Measurements from ENCODE around the gene ATG7. TPM values are rescaled to one million over a fixed set of nuclear protein-coding genes. Genes with fewer than 3 reads are reported as not detected.

The ATG7 gene
- total RNA-seq, 1 experiment from 2014 or later: 29.3 TPM

- Histone ChIP-seq H3K36me3 (ENCODE audit: control insufficient read depth in 1 of 2, insufficient read depth in 2 of 2, low read length in 2 of 2) (peaks cover 12 to 17% of the 10 kb centered on the region in 2 experiments; a peak in 2 of 4 replicates), H3K27me3 (ENCODE audit: insufficient read depth, low read length) (no peaks in the 10 kb centered on the region), H3K9ac (ENCODE audit: low read length) (no peak overlapping the region), H3K4me3 (replicated peaks in 1 of 2; ENCODE audit: low read depth in 1 of 2, low read length in 2 of 2) (no peak overlapping the region), H2AFZ (ENCODE audit: low read depth, low read length, poor library complexity, severe bottlenecking) (no peak overlapping the region), H3K4me1 (ENCODE audit: control insufficient read depth in 1 of 2, insufficient read depth in 2 of 2, low read length in 2 of 2) (no peaks in the 10 kb centered on the region), H4K20me1 (ENCODE audit: insufficient read depth) (no peaks in the 10 kb centered on the region), H3K9me3 (ENCODE audit: control insufficient read depth in 1 of 2, insufficient read depth in 1 of 2, low read depth in 1 of 2, low read length in 2 of 2) (no peaks in the 10 kb centered on the region), H3K4me2 (ENCODE audit: low read length) (no peak overlapping the region), H3K27ac (ENCODE audit: low read depth, low read length) (no peak overlapping the region), H3K9me2 (ENCODE audit: insufficient read depth) (no peaks in the 10 kb centered on the region), H3K79me2 (ENCODE audit: insufficient read depth, low read length) (no peaks in the 10 kb centered on the region)
- no peak for TF ChIP-seq YY1 (IDR thresholded peaks at IDR 0.05; ENCODE audit: extremely low read depth, insufficient replicate concordance, low read depth, low read length)
- TF ChIP-seq, protein P1, sequence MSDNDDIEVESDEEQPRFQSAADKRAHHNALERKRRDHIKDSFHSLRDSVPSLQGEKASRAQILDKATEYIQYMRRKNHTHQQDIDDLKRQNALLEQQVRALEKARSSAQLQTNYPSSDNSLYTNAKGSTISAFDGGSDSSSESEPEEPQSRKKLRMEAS (IDR thresholded peaks at IDR 0.05): no peak
- no peak for TF ChIP-seq ELF1 (IDR thresholded peaks at IDR 0.05; ENCODE audit: borderline replicate concordance, low read depth)
- TF ChIP-seq JUND (IDR thresholded peaks at IDR 0.05): no peak
- no peak for TF ChIP-seq POLR2A (IDR thresholded peaks at IDR 0.05; ENCODE audit: borderline replicate concordance, extremely low read depth, insufficient read depth, insufficient read length)
- no peak for TF ChIP-seq CEBPB (IDR thresholded peaks at IDR 0.05; ENCODE audit: low read depth)
- TF ChIP-seq ZNF274 (IDR thresholded peaks at IDR 0.05; ENCODE audit: low read depth, low read length): no peak
- TF ChIP-seq ZBTB33 (IDR thresholded peaks at IDR 0.05; ENCODE audit: extremely low read depth, insufficient replicate concordance, low read length): no peak
- no peak for TF ChIP-seq FOSL1 (IDR thresholded peaks at IDR 0.05; ENCODE audit: low read depth)
- TF ChIP-seq ZFX (IDR thresholded peaks at IDR 0.05): no peak
- no peak for TF ChIP-seq ATF3 (IDR thresholded peaks at IDR 0.05)
- no peak for TF ChIP-seq SIN3A (IDR thresholded peaks at IDR 0.05; ENCODE audit: low read depth)
- TF ChIP-seq SP1 (IDR thresholded peaks at IDR 0.05; ENCODE audit: low read depth): no peak
- TF ChIP-seq EZH2phosphoT487 (IDR thresholded peaks at IDR 0.05; ENCODE audit: borderline replicate concordance): no peak
- no peak for TF ChIP-seq EGR1 (IDR thresholded peaks at IDR 0.05; ENCODE audit: low read depth)
- TF ChIP-seq TCF7L2 (IDR thresholded peaks at IDR 0.05; ENCODE audit: borderline replicate concordance, extremely low read depth, insufficient read depth, insufficient read length): no peak
- no peak for TF ChIP-seq EZH2 (IDR thresholded peaks at IDR 0.05)
- TF ChIP-seq RAD21 (IDR thresholded peaks at IDR 0.05; ENCODE audit: low read depth): no peak
- ATAC-seq (no peak), DNase-seq (ENCODE audit: low read depth, low spot score) (no peak)
- BruUV-seq (replicated peaks): no TSS peak
- intact Hi-C loops (cut with micrococcal nuclease): no loop called here
- POLR2A ChIA-PET: no interaction called here
- CTCF ChIA-PET: no interaction called here
- RAD21 ChIA-PET (ENCODE audit: low non-redundant PET in 1 of 2, low total read pairs in 2 of 2, uncharacterized antibody in 2 of 2, unreplicated experiment in 2 of 2): no interaction called here
Observed at GRCh38 chr3:11362600-11362999, 90.4 kb downstream of the ATG7 start.

Measured in HCT116 (cell line).